WI38 (cell line): Measurements from ENCODE around the gene ITGB1.
"Not testable (repeated sequence)": the region's sequence is repeated elsewhere in the genome, so short reads cannot be mapped to it uniquely, and the experiment has no call there.

Source experiments
- H3K4me3 ChIP-seq: 2 replicates; pipeline ENCODE4 v1.5.1; 2011; ENCODE audit warnings: low read depth, mild to moderate bottlenecking, control low read depth, low read length
- TF ChIP-seq, protein P1 (sequence below): IDR thresholded peaks from 2 replicates; pipeline ENCODE4 v1.5.1; 2012; ENCODE audit warnings: low read depth, mild to moderate bottlenecking, control low read depth, low read length

The ITGB1 gene

GRCh38 chr10:32979041-32979440, 21.0 kb upstream of the ITGB1 start:
- H3K4me3 ChIP-seq: no peak overlapping the region
- TF ChIP-seq, protein P1, sequence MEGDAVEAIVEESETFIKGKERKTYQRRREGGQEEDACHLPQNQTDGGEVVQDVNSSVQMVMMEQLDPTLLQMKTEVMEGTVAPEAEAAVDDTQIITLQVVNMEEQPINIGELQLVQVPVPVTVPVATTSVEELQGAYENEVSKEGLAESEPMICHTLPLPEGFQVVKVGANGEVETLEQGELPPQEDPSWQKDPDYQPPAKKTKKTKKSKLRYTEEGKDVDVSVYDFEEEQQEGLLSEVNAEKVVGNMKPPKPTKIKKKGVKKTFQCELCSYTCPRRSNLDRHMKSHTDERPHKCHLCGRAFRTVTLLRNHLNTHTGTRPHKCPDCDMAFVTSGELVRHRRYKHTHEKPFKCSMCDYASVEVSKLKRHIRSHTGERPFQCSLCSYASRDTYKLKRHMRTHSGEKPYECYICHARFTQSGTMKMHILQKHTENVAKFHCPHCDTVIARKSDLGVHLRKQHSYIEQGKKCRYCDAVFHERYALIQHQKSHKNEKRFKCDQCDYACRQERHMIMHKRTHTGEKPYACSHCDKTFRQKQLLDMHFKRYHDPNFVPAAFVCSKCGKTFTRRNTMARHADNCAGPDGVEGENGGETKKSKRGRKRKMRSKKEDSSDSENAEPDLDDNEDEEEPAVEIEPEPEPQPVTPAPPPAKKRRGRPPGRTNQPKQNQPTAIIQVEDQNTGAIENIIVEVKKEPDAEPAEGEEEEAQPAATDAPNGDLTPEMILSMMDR: no peak

- H3K4me3 ChIP-seq: not testable (repeated sequence)
These were observed 20.1 kb upstream of the ITGB1 start for GRCh38 chr10:32977846-32978809.

DNA sequence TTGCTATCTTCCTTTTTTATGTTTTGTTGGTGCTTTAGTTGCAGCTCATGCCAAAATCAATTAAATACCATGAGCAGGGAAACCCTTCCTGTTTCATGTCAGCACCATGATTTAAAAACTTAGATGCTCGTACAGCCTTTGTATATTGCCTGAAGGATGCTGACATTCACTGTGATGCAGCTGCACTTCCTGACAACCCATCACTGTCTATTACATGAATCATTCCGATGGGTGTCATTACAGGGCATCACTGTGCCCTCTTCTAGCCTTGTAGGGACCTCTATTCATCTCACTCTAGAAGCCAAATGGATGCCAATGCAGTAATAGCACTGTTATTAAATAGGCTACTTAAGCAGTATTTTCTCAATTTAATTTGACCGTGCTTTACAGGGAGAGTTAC, 18.3 kb upstream of the ITGB1 start:
- TF ChIP-seq, protein P1: no peak
- H3K4me3 ChIP-seq: no peak overlapping the region

- TF ChIP-seq, protein P1: no peak
- no peak overlapping the region for H3K4me3 ChIP-seq
These were observed 14.9 kb upstream of the ITGB1 start for GRCh38 chr10:32972929-32973328.

DNA sequence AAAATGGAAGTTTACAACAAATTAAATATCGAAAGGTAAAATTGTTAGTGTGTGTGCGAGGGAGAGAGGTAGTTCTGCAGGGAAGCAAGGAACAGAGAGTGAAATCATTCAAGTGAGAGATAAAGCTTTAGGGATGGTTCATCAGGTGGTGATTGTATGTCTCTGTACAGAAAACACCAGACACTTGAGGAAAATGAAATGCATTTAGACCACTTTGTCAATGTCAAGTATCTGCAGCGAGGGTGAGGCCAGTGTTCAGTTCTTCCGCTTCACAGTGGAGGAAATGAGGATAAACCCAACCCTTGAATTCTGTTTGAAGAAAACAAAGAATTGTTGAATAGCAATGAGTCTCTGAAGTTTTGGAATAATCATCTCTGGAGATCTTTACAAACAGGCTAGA, 14.4 kb upstream of the ITGB1 start:
- H3K4me3 ChIP-seq: no peak overlapping the region
- TF ChIP-seq, protein P1: no peak

GRCh38 chr10:32971536-32972091, 13.6 kb upstream of the ITGB1 start:
- H3K4me3 ChIP-seq: no peak overlapping the region
- TF ChIP-seq, protein P1: no peak

GRCh38 chr10:32970910-32971309, 12.9 kb upstream of the ITGB1 start:
- TF ChIP-seq, protein P1: no peak
- no peak overlapping the region for H3K4me3 ChIP-seq
